ENCODE data around the gene CIDEC.
"Not testable (repeated sequence)": the region's sequence is repeated elsewhere in the genome, so short reads cannot be mapped to it uniquely, and the experiment has no call there.

The CIDEC gene

GRCh38 chr3:9900965-9901415 lies 20.9 kb upstream of the CIDEC start:
- peaks cover 22% of the 10 kb centered on the region for H3K4me1 ChIP-seq (ENCODE audit: control insufficient read depth, insufficient read depth, low read length)

GRCh38 chr3:9899289-9899791 lies 19.3 kb upstream of the CIDEC start:
- Histone ChIP-seq H3K27ac (ENCODE audit: low read length) (no peak overlapping the region), H3K9ac (ENCODE audit: low read length in 2 of 2) (no peak overlapping the region), H3K4me3 (ENCODE audit: low read length in 2 of 2) (no peak overlapping the region), H3K4me1 (ENCODE audit: control insufficient read depth, insufficient read depth, low read length) (peaks cover 22% of the 10 kb centered on the region), H3K9me3 (ENCODE audit: control insufficient read depth in 2 of 2, low read length in 2 of 2) (no peaks in the 10 kb centered on the region), H3K27me3 (ENCODE audit: control insufficient read depth in 1 of 2, insufficient read depth in 2 of 2, low read length in 2 of 2) (no peaks in the 10 kb centered on the region), H3K36me3 (ENCODE audit: control insufficient read depth in 2 of 2, insufficient read depth in 2 of 2, low read length in 2 of 2) (no peaks in the 10 kb centered on the region)

More at GRCh38 chr3:9900965-9901415, 20.9 kb upstream of the CIDEC start:
- not testable (repeated sequence) for H3K4me3 ChIP-seq (ENCODE audit: low read length in 2 of 2); H3K27me3 ChIP-seq (ENCODE audit: control insufficient read depth in 1 of 2, insufficient read depth in 2 of 2, low read length in 2 of 2); H3K9ac ChIP-seq (ENCODE audit: low read length in 2 of 2); H3K27ac ChIP-seq (ENCODE audit: low read length); H3K9me3 ChIP-seq (ENCODE audit: control insufficient read depth in 2 of 2, low read length in 2 of 2); H3K36me3 ChIP-seq (ENCODE audit: control insufficient read depth in 2 of 2, insufficient read depth in 2 of 2, low read length in 2 of 2)

GRCh38 chr3:9898467-9899241 lies 18.6 kb upstream of the CIDEC start:
- H3K4me3 ChIP-seq (ENCODE audit: low read length in 2 of 2): no peak overlapping the region
- H3K9ac ChIP-seq (ENCODE audit: low read length in 2 of 2): peak overlapping the region in 1 of 2 donors; percentile 13
- peaks cover 1 to 2% of the 10 kb centered on the region in 2 donors for H3K36me3 ChIP-seq (ENCODE audit: control insufficient read depth in 2 of 2, insufficient read depth in 2 of 2, low read length in 2 of 2)
- no peaks in the 10 kb centered on the region for H3K9me3 ChIP-seq (ENCODE audit: control insufficient read depth in 2 of 2, low read length in 2 of 2)
- no peaks in the 10 kb centered on the region for H3K27me3 ChIP-seq (ENCODE audit: control insufficient read depth in 1 of 2, insufficient read depth in 2 of 2, low read length in 2 of 2)
- no peak overlapping the region for H3K27ac ChIP-seq (ENCODE audit: low read length)
- peaks cover 22% of the 10 kb centered on the region for H3K4me1 ChIP-seq (ENCODE audit: control insufficient read depth, insufficient read depth, low read length)

- Histone ChIP-seq H3K27ac (ENCODE audit: low read length) (no peak overlapping the region), H3K4me1 (ENCODE audit: control insufficient read depth, insufficient read depth, low read length) (peaks cover 20% of the 10 kb centered on the region), H3K36me3 (ENCODE audit: control insufficient read depth in 2 of 2, insufficient read depth in 2 of 2, low read length in 2 of 2) (peaks cover 10 to 11% of the 10 kb centered on the region in 2 donors), H3K27me3 (ENCODE audit: control insufficient read depth in 1 of 2, insufficient read depth in 2 of 2, low read length in 2 of 2) (no peaks in the 10 kb centered on the region), H3K9me3 (ENCODE audit: control insufficient read depth in 2 of 2, low read length in 2 of 2) (no peaks in the 10 kb centered on the region), H3K4me3 (ENCODE audit: low read length in 2 of 2) (no peak overlapping the region), H3K9ac (ENCODE audit: low read length in 2 of 2) (no peak overlapping the region)
These were observed 17.6 kb upstream of the CIDEC start for GRCh38 chr3:9897408-9898372.

GRCh38 chr3:9896755-9897407 lies 16.8 kb upstream of the CIDEC start:
- not testable (repeated sequence) for H3K9me3 ChIP-seq (ENCODE audit: control insufficient read depth in 2 of 2, low read length in 2 of 2); H3K9ac ChIP-seq (ENCODE audit: low read length in 2 of 2); H3K27me3 ChIP-seq (ENCODE audit: control insufficient read depth in 1 of 2, insufficient read depth in 2 of 2, low read length in 2 of 2); H3K4me3 ChIP-seq (ENCODE audit: low read length in 2 of 2); H3K27ac ChIP-seq (ENCODE audit: low read length)
- peaks cover 19% of the 10 kb centered on the region for H3K4me1 ChIP-seq (ENCODE audit: control insufficient read depth, insufficient read depth, low read length)
- peaks cover 10 to 15% of the 10 kb centered on the region in 2 donors for H3K36me3 ChIP-seq (ENCODE audit: control insufficient read depth in 2 of 2, insufficient read depth in 2 of 2, low read length in 2 of 2)

GRCh38 chr3:9895715-9896114 lies 15.7 kb upstream of the CIDEC start:
- not testable (repeated sequence) for H3K4me3 ChIP-seq (ENCODE audit: low read length in 2 of 2); H3K9me3 ChIP-seq (ENCODE audit: control insufficient read depth in 2 of 2, low read length in 2 of 2); H3K9ac ChIP-seq (ENCODE audit: low read length in 2 of 2); H3K27ac ChIP-seq (ENCODE audit: low read length); H3K27me3 ChIP-seq (ENCODE audit: control insufficient read depth in 1 of 2, insufficient read depth in 2 of 2, low read length in 2 of 2)
- H3K4me1 ChIP-seq (ENCODE audit: control insufficient read depth, insufficient read depth, low read length): peaks cover 23% of the 10 kb centered on the region
- peaks cover 10 to 15% of the 10 kb centered on the region in 2 donors for H3K36me3 ChIP-seq (ENCODE audit: control insufficient read depth in 2 of 2, insufficient read depth in 2 of 2, low read length in 2 of 2)

GRCh38 chr3:9893739-9894138 lies 13.7 kb upstream of the CIDEC start:
- Histone ChIP-seq H3K36me3 (ENCODE audit: control insufficient read depth in 2 of 2, insufficient read depth in 2 of 2, low read length in 2 of 2) (peaks cover 10 to 15% of the 10 kb centered on the region in 2 donors), H3K27ac (ENCODE audit: low read length) (no peak overlapping the region), H3K27me3 (ENCODE audit: control insufficient read depth in 1 of 2, insufficient read depth in 2 of 2, low read length in 2 of 2) (no peaks in the 10 kb centered on the region), H3K9ac (ENCODE audit: low read length in 2 of 2) (no peak overlapping the region), H3K4me3 (ENCODE audit: low read length in 2 of 2) (no peak overlapping the region), H3K4me1 (ENCODE audit: control insufficient read depth, insufficient read depth, low read length) (peaks cover 20% of the 10 kb centered on the region), H3K9me3 (ENCODE audit: control insufficient read depth in 2 of 2, low read length in 2 of 2) (no peaks in the 10 kb centered on the region)

- H3K27me3 ChIP-seq (ENCODE audit: control insufficient read depth in 1 of 2, insufficient read depth in 2 of 2, low read length in 2 of 2): no peaks in the 10 kb centered on the region
- peak overlapping the region; percentile 90 for H3K27ac ChIP-seq (ENCODE audit: low read length)
- H3K4me1 ChIP-seq (ENCODE audit: control insufficient read depth, insufficient read depth, low read length): peaks cover 6% of the 10 kb centered on the region
- H3K9ac ChIP-seq (ENCODE audit: low read length in 2 of 2): peak overlapping the region; percentile 91 to 96
- peaks cover 10 to 15% of the 10 kb centered on the region in 2 donors for H3K36me3 ChIP-seq (ENCODE audit: control insufficient read depth in 2 of 2, insufficient read depth in 2 of 2, low read length in 2 of 2)
- no peaks in the 10 kb centered on the region for H3K9me3 ChIP-seq (ENCODE audit: control insufficient read depth in 2 of 2, low read length in 2 of 2)
- peak overlapping the region; percentile 90 to 92 for H3K4me3 ChIP-seq (ENCODE audit: low read length in 2 of 2)
These were observed 11.1 kb upstream of the CIDEC start for GRCh38 chr3:9891072-9891622.

- H3K9me3 ChIP-seq (ENCODE audit: control insufficient read depth in 2 of 2, low read length in 2 of 2): no peaks in the 10 kb centered on the region
- H3K9ac ChIP-seq (ENCODE audit: low read length in 2 of 2): peak within 1 kb of the TSS; percentile 91 to 96
- H3K27me3 ChIP-seq (ENCODE audit: control insufficient read depth in 1 of 2, insufficient read depth in 2 of 2, low read length in 2 of 2): no peaks in the 10 kb centered on the region
- peaks cover 6% of the 10 kb centered on the region for H3K4me1 ChIP-seq (ENCODE audit: control insufficient read depth, insufficient read depth, low read length)
- peak within 1 kb of the TSS; percentile 90 to 92 for H3K4me3 ChIP-seq (ENCODE audit: low read length in 2 of 2)
- peak within 1 kb of the TSS; percentile 90 for H3K27ac ChIP-seq (ENCODE audit: low read length)
- peaks cover 10 to 15% of the 10 kb centered on the region in 2 donors for H3K36me3 ChIP-seq (ENCODE audit: control insufficient read depth in 2 of 2, insufficient read depth in 2 of 2, low read length in 2 of 2)
These were observed 10.4 kb upstream of the CIDEC start, which contains the start of gene JAGN1 for GRCh38 chr3:9890249-9891071. Gene JAGN1 (plus strand): TSS chr3:9890610. CDS start chr3:9890723, 113 bp downstream.
